CD4-positive, alpha-beta memory T cell (primary cell): Measurements from ENCODE around the gene SYMPK. TPM values are rescaled to one million over a fixed set of nuclear protein-coding genes. Genes with fewer than 3 reads are reported as not detected.
A peak's percentile ranks its signal among the peaks of the same experiment; 100 is the strongest.

Experiments
- CTCF ChIA-PET: fragments of 350-600 bp; sonication (Branson Sonifier 250); formaldehyde crosslinking; loops from one replicate; lab custom pipeline; 2021; ENCODE audit warnings: inconsistent platforms; ENCODE audit not compliant: partially characterized antibody; lab: Charles Lee
- POLR2A ChIA-PET: fragments of 350-600 bp; sonication (Branson Sonifier 250); formaldehyde crosslinking; loops from one replicate; lab custom pipeline; 2021; ENCODE audit not compliant: partially characterized antibody; lab: Charles Lee
- DNase-seq, 5 donors: peaks; one replicate each; pipeline versions ENCODE4 v3.0.0 to v3.0.0-alpha.2; 2020 to 2022; ENCODE audit warnings: mixed read lengths in 1 of 5
- H3K27ac ChIP-seq: one replicate; pipeline ENCODE4 v1.7.0; 2013; ENCODE audit warnings: low read depth, low read length
- H3K27me3 ChIP-seq: 2 replicates; pipeline ENCODE4 v1.7.0; 2013; ENCODE audit warnings: mild to moderate bottlenecking, low read length, moderate library complexity; ENCODE audit not compliant: insufficient read depth
- H3K36me3 ChIP-seq: 2 replicates; pipeline ENCODE4 v1.7.0; 2013; ENCODE audit warnings: mild to moderate bottlenecking, low read length, moderate library complexity; ENCODE audit not compliant: insufficient read depth
- H3K4me1 ChIP-seq: 2 replicates; pipeline ENCODE4 v1.7.0; 2013; ENCODE audit warnings: mild to moderate bottlenecking, low read length, moderate library complexity; ENCODE audit not compliant: insufficient read depth
- H3K4me3 ChIP-seq, 2 donors: one replicate each; pipeline ENCODE4 v1.7.0; 2013; ENCODE audit warnings: low read length in 2 of 2, mild to moderate bottlenecking in 1 of 2
- H3K9me3 ChIP-seq, 2 donors: one replicate each; pipeline ENCODE4 v1.7.0; 2013; ENCODE audit warnings: low read length in 2 of 2, control low read depth in 1 of 2; ENCODE audit not compliant: control insufficient read depth in 1 of 2
- H3K27ac Mint-ChIP-seq, 7 donors: one replicate each; pipeline ENCODE4 v1.8.0; 2020 to 2021; ENCODE audit warnings: mixed read lengths in 7 of 7, mild to moderate bottlenecking in 6 of 7, inconsistent platforms in 3 of 7, moderate library complexity in 3 of 7
- H3K27me3 Mint-ChIP-seq, 2 donors: one replicate each; pipeline ENCODE4 v1.8.0; 2020 to 2021; ENCODE audit warnings: mixed read lengths in 2 of 2
- H3K36me3 Mint-ChIP-seq, 2 donors: one replicate each; pipeline ENCODE4 v1.8.0; 2020 to 2021; ENCODE audit warnings: mixed read lengths in 2 of 2, inconsistent platforms in 1 of 2, mild to moderate bottlenecking in 1 of 2
- H3K4me1 Mint-ChIP-seq, 4 donors: one replicate each; pipeline ENCODE4 v1.8.0; 2020 to 2021; ENCODE audit warnings: mixed read lengths in 4 of 4, mild to moderate bottlenecking in 1 of 4
- H3K4me3 Mint-ChIP-seq, 8 donors: one replicate each; pipeline ENCODE4 v1.8.0; 2020 to 2021; ENCODE audit warnings: mixed read lengths in 8 of 8, mild to moderate bottlenecking in 7 of 8, moderate library complexity in 6 of 8, inconsistent platforms in 3 of 8
- H3K9me3 Mint-ChIP-seq, 8 donors: one replicate each; pipeline ENCODE4 v1.8.0; 2020 to 2021; ENCODE audit warnings: mixed read lengths in 8 of 8, mild to moderate bottlenecking in 5 of 8, inconsistent platforms in 3 of 8, moderate library complexity in 1 of 8
- intact Hi-C: fragments of 100-400 bp; cut with micrococcal nuclease; formaldehyde crosslinking; loops from one replicate; pipeline ENCODE4 v1.15.1; 2023
- polyA plus RNA-seq, 2 donors: library from polyadenylated mRNA; unstranded; fragments of 300-500 nt; fragmentation: Illumina TruSeq; gene quantifications; one replicate each; pipeline ENCODE4 v1.2.3, GENCODE V29; 2021
- total RNA-seq, 2 experiments: library from RNA; stranded (reverse); gene quantifications; one replicate each; pipeline ENCODE4 v1.2.3, GENCODE V29; 2021

Gene SYMPK
- total and polyA plus RNA-seq, 4 experiments from 2014 or later: 6.0 to 98.2 (median 55.7) TPM

DNA sequence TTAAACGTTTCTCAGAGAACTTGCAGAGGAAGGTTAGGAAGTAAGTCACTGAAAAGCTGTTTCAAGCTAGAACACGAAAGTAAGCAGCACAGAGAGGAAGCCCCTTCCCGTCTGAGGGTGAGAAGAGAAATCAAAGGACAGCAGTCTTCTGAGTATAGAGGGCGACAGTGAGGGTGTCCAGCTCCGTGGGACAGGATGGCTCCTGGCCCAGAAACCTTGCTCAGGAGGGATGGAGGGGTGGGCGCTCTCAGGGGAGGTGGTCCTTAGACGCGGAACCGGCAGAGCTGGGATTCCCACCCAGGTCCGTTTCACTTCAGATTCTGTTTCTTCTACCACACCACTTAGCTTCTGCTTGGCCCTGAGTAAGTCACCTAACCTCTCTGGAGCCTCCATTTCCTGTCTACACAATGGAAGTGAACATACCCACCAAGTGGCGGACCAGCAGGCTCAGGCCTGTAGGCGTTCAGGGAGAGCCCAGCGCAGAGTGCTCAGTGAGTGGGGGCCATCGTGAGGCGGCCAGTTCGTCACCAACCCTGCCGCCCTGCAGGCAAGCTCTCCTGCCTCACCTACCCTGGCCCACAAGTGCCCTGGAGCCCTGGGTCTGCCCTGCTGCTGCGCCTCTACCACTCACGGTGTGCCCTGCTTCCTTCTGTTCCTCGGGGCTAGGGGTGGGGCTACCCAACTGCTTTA lies 42.4 kb downstream of the SYMPK start:
- Mint-ChIP-seq H3K36me3 (peaks cover 9 to 28% of the 10 kb centered on the region in 2 donors), H3K4me3 (no peak overlapping the region), H3K4me1 (peaks cover 0 to 6% (median 4%) of the 10 kb centered on the region in 4 donors), H3K27me3 (no peaks in the 10 kb centered on the region), H3K27ac (no peak overlapping the region), H3K9me3 (no peaks in the 10 kb centered on the region)
- no peak for DNase-seq
- Histone ChIP-seq H3K9me3 (no peaks in the 10 kb centered on the region), H3K27ac (no peak overlapping the region), H3K4me1 (peaks cover 4% of the 10 kb centered on the region), H3K36me3 (peaks cover 29% of the 10 kb centered on the region), H3K27me3 (no peaks in the 10 kb centered on the region), H3K4me3 (no peak overlapping the region)
- intact Hi-C loops: no loop called here
- CTCF ChIA-PET: interaction anchor here (0.8 to 5.3 kb wide), 3 partner anchors 9 to 21 kb away, joined by 3 to 14 read pairs (median 4); no protein-coding TSS in a partner anchor
- POLR2A ChIA-PET: no interaction called here

DNA sequence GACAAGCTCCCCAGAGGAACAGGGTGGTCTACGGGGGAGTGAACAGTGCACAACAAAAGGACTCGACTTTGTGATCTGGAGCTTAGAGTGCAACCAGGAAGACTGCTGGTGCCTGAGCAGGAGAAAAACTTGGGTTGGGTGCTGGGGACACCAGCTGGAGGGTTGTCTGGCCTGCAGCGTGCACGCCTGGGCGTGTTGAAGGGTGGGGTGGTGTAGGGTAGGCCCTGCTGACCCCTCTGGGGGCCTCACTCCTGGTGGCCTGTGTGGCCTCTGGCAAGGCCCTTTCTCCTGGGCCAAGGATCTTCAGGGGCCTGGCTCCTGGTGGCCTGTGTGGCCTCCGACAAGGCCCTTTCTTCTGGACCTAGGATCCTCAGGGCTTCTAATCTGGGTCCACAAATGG lies 43.2 kb downstream of the SYMPK start:
- Histone ChIP-seq H3K27me3 (no peaks in the 10 kb centered on the region), H3K4me1 (peaks cover 4% of the 10 kb centered on the region), H3K4me3 (no peak overlapping the region), H3K9me3 (no peaks in the 10 kb centered on the region), H3K36me3 (peaks cover 22% of the 10 kb centered on the region), H3K27ac (no peak overlapping the region)
- peaks cover 7 to 28% of the 10 kb centered on the region in 2 donors for H3K36me3 Mint-ChIP-seq
- peaks cover 0 to 6% (median 4%) of the 10 kb centered on the region in 4 donors for H3K4me1 Mint-ChIP-seq
- H3K27ac Mint-ChIP-seq: no peak overlapping the region
- no peak overlapping the region for H3K4me3 Mint-ChIP-seq
- intact Hi-C loops: no loop called here
- H3K9me3 Mint-ChIP-seq: no peaks in the 10 kb centered on the region
- POLR2A ChIA-PET: no interaction called here
- H3K27me3 Mint-ChIP-seq: no peaks in the 10 kb centered on the region
- DNase-seq: no peak
- CTCF ChIA-PET: interaction anchor here (0.8 to 5.3 kb wide), 4 partner anchors 11 to 64 kb away, joined by 4 to 23 read pairs (median 9); no protein-coding TSS in a partner anchor

DNA sequence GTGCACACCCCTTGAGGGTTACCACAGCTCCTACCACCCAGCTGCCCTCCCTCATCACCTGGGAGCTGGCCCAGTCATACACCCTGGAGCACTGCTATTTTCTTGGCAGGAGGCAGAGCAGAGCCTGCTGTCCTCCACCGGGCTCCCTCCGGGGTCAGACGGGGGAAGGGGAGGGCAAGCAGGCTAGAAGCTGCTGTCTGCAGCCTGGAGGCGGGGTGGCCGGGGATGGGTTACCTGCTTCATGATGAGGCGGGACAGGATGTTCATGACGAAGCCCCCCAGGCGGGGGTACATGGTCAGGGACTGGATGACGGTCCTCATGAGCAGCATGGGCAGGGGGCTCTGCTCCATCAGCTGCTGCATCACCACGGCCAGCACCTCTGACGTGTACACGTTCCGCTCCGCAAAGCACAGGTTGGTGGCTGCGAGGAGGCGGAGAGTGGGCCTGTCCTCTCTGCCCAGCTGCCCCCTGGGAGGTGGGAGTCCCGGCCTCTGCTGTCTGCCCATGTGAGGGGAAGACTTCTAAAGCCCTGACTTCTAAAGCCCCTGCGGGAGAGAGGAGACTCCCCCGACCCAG lies 45.1 kb downstream of the SYMPK start:
- Histone ChIP-seq H3K4me1 (peaks cover 4% of the 10 kb centered on the region), H3K4me3 (no peak overlapping the region), H3K27ac (no peak overlapping the region), H3K9me3 (no peaks in the 10 kb centered on the region), H3K36me3 (peaks cover 4% of the 10 kb centered on the region), H3K27me3 (no peaks in the 10 kb centered on the region)
- Mint-ChIP-seq H3K27me3 (no peaks in the 10 kb centered on the region), H3K27ac (peak overlapping the region in 2 of 7 donors; percentile 82 to 89), H3K4me3 (no peak overlapping the region), H3K4me1 (peaks cover 0 to 6% (median 4%) of the 10 kb centered on the region in 4 donors), H3K36me3 (peaks cover 3 to 17% of the 10 kb centered on the region in 2 donors), H3K9me3 (no peaks in the 10 kb centered on the region)
- POLR2A ChIA-PET: interaction anchor here (1.0 to 1.3 kb wide), 2 partner anchors 24 to 48 kb away, joined by 4 to 5 read pairs; partner anchors contain the start of gene SIX5
- intact Hi-C loops: loop anchor here (1.0 kb wide), 4 partner anchors 45 to 198 kb away; partner anchors contain the start of gene SYMPK
- CTCF ChIA-PET: interaction anchor here (0.8 to 5.3 kb wide), 15 partner anchors 9 to 176 kb away, joined by 3 to 23 read pairs (median 7); partner anchors contain the start of genes FBXO46, MYPOP and SIX5
- DNase-seq: no peak

DNA sequence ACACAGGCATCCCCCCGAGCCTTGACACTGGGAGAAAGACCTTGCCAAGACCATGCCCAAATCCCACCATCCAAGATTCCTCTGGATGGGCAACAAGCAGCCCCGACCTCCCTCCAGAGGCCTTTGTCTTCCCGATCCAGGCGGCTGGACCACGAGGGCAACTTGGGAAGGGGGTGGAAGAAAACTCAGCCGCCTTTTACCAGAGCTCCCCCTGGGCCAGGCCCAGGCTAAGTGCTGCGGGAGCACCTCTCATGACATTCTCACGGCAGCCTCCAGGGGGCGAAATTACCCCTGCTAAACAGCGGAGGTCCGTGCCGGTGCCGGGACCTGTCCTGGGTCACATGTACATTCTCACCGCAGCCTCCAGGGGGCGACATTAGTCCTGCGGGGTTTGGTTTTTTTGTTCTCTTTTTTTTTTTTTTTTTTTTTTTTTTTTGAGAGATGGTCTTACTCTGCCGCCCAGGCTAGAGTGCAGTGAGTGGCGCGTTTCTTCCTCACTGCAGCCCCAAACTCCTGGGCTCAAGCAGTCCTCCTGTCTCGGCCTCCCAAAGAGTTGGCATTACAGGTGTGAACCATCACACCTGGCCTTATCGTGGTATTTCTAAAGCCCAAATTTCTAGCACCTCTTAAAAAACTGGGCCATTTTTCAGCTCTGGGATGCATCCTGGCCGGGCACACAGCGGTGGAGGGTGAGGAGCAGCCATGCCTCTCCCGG lies 45.8 kb downstream of the SYMPK start:
- Histone ChIP-seq H3K9me3 (no peaks in the 10 kb centered on the region), H3K27me3 (no peaks in the 10 kb centered on the region), H3K4me1 (peaks cover 4% of the 10 kb centered on the region), H3K4me3 (no peak overlapping the region), H3K36me3 (no peaks in the 10 kb centered on the region), H3K27ac (no peak overlapping the region)
- ChIA-PET POLR2A (interaction anchor here (1.0 to 1.6 kb wide), 4 partner anchors 25 to 69 kb away, joined by 4 to 6 read pairs (median 5); partner anchors contain the start of genes FOXA3, IRF2BP1, SIX5 and SYMPK), CTCF (interaction anchor here (0.6 to 5.3 kb wide), 27 partner anchors 8 to 281 kb away, joined by 3 to 23 read pairs (median 4); partner anchors contain the start of genes FBXO46, MYPOP, SIX5 and SYMPK)
- peaks cover 3 to 17% of the 10 kb centered on the region in 2 donors for H3K36me3 Mint-ChIP-seq
- DNase-seq: peak; percentile 92 to 95 (median 92)
- no peaks in the 10 kb centered on the region for H3K9me3 Mint-ChIP-seq
- peak overlapping the region in 2 of 8 donors; percentile 28 to 62 for H3K4me3 Mint-ChIP-seq
- H3K27me3 Mint-ChIP-seq: no peaks in the 10 kb centered on the region
- intact Hi-C loops: loop anchor here (1.0 kb wide), 4 partner anchors 46 to 199 kb away; partner anchors contain the start of gene SYMPK
- peaks cover 0 to 6% (median 4%) of the 10 kb centered on the region in 4 donors for H3K4me1 Mint-ChIP-seq
- peak overlapping the region in 5 of 7 donors; percentile 36 to 89 (median 74) for H3K27ac Mint-ChIP-seq

DNA sequence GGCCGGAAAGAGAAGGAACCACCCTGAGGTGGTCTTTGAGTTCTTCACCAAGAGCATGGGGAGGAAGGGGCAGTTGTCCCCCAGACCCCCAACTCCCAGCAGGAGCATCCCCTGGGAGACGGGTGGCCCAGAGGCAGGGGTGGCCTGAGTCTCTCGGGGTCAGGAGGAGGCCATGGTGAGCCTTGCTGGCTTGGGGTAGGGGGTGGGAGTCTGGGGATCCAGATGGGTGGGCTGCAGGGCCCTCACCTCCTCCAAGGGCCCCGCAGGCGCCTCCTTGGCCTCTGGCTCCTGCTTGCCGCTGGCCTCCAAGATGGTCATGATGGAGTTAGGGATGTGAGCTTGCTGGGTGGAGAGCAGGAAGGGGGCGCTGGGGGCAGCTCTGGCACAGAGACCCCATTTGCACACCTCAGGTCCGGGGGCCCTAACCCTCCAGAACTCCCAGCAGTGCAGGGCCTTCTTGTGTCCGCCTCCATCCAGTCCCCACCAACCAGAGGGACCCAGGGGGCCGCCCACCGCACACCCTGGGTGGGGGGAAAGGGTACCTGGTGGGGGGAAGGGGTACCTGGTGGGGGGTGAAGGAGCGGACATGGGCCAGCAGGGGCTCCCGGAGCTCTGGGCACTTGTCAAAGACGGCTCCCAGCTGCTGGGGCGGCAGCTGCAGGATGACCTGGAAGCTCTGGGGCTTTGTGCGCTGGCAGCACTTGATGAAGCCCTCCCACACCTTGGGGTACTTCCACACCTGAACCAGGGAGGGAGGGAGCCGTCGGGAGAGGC lies 46.5 kb downstream of the SYMPK start:
- Mint-ChIP-seq H3K36me3 (peaks cover 3 to 17% of the 10 kb centered on the region in 2 donors), H3K4me1 (peaks cover 0 to 6% (median 4%) of the 10 kb centered on the region in 4 donors), H3K4me3 (no peak overlapping the region), H3K27ac (peak overlapping the region in 1 of 7 donors; percentile 82), H3K9me3 (no peaks in the 10 kb centered on the region), H3K27me3 (no peaks in the 10 kb centered on the region)
- H3K36me3 ChIP-seq: no peaks in the 10 kb centered on the region
- peaks cover 4% of the 10 kb centered on the region for H3K4me1 ChIP-seq
- no peaks in the 10 kb centered on the region for H3K27me3 ChIP-seq
- no peak overlapping the region for H3K4me3 ChIP-seq
- ChIA-PET POLR2A (interaction anchor here (1.3 to 1.6 kb wide), 3 partner anchors 47 to 70 kb away, joined by 5 to 6 read pairs (median 5); partner anchors contain the start of genes FOXA3, IRF2BP1, SIX5 and SYMPK), CTCF (interaction anchor here (0.6 to 3.2 kb wide), 22 partner anchors 8 to 281 kb away, joined by 3 to 23 read pairs (median 4); partner anchors contain the start of genes MYPOP, SIX5 and SYMPK)
- H3K9me3 ChIP-seq: no peaks in the 10 kb centered on the region
- intact Hi-C loops: loop anchor here (1.0 kb wide), 4 partner anchors 46 to 200 kb away; partner anchors contain the start of gene SYMPK
- DNase-seq: no peak
- no peak overlapping the region for H3K27ac ChIP-seq
